HG03097 (cell line): ENCODE data around the gene CDKL5.
"Not testable (repeated sequence)": the region's sequence is repeated elsewhere in the genome, so short reads cannot be mapped to it uniquely, and the experiment has no call there.

Experiments used
- ATAC-seq: cut with Tn5 transposase; IDR thresholded peaks from one replicate; pipeline ENCODE4 v1.9.1; 2021; ENCODE audit not compliant: unreplicated experiment, low FRiP score

CDKL5 gene

GRCh38 chrX:18566748-18567147 is 141.3 kb downstream of the CDKL5 start:
- ATAC-seq: no peak

GRCh38 chrX:18573556-18573955 is 148.1 kb downstream of the CDKL5 start:
- no peak for ATAC-seq

GRCh38 chrX:18574591-18574990 is 149.2 kb downstream of the CDKL5 start:
- no peak for ATAC-seq

- no peak for ATAC-seq
Measured at GRCh38 chrX:18575744-18576143, 150.3 kb downstream of the CDKL5 start.

- ATAC-seq: no peak
Measured at GRCh38 chrX:18577400-18577799, 152.0 kb downstream of the CDKL5 start.

- no peak for ATAC-seq
Measured at GRCh38 chrX:18578546-18578945, 153.1 kb downstream of the CDKL5 start.

- no peak for ATAC-seq
Measured at GRCh38 chrX:18579495-18579894, 154.1 kb downstream of the CDKL5 start.

- no peak for ATAC-seq
Measured at GRCh38 chrX:18582910-18583493, 157.6 kb downstream of the CDKL5 start.

GRCh38 chrX:18589292-18589691 is 163.9 kb downstream of the CDKL5 start:
- not testable (repeated sequence) for ATAC-seq

- ATAC-seq: no peak
Measured at GRCh38 chrX:18591834-18592233, 166.4 kb downstream of the CDKL5 start.

GRCh38 chrX:18594079-18594478 is 168.7 kb downstream of the CDKL5 start:
- no peak for ATAC-seq

- ATAC-seq: no peak
Measured at GRCh38 chrX:18596096-18596495, 170.7 kb downstream of the CDKL5 start.

GRCh38 chrX:18598413-18598812 is 173.0 kb downstream of the CDKL5 start:
- ATAC-seq: no peak

GRCh38 chrX:18607966-18608365 is 182.6 kb downstream of the CDKL5 start:
- ATAC-seq: no peak

GRCh38 chrX:18613930-18614639 is 188.7 kb downstream of the CDKL5 start:
- no peak for ATAC-seq

GRCh38 chrX:18616688-18617406 is 191.4 kb downstream of the CDKL5 start:
- ATAC-seq: no peak

GRCh38 chrX:18617407-18617750 is 192.0 kb downstream of the CDKL5 start:
- no peak for ATAC-seq

GRCh38 chrX:18619288-18619687 is 193.9 kb downstream of the CDKL5 start:
- no peak for ATAC-seq

GRCh38 chrX:18620349-18620748 is 194.9 kb downstream of the CDKL5 start:
- no peak for ATAC-seq

- ATAC-seq: no peak
Measured at GRCh38 chrX:18624599-18624998, 199.2 kb downstream of the CDKL5 start.

- no peak for ATAC-seq
Measured at GRCh38 chrX:18630934-18631333, 205.5 kb downstream of the CDKL5 start.

GRCh38 chrX:18638398-18638797 is 213.0 kb downstream of the CDKL5 start:
- ATAC-seq: no peak
